ENCODE measurements around the gene CCDC83. TPM values are rescaled to one million over a fixed set of nuclear protein-coding genes. Genes with fewer than 3 reads are reported as not detected.

CCDC83 gene
- total RNA-seq, 4 donors from 2014 or later: 0.21 TPM; not detected in 3

DNA sequence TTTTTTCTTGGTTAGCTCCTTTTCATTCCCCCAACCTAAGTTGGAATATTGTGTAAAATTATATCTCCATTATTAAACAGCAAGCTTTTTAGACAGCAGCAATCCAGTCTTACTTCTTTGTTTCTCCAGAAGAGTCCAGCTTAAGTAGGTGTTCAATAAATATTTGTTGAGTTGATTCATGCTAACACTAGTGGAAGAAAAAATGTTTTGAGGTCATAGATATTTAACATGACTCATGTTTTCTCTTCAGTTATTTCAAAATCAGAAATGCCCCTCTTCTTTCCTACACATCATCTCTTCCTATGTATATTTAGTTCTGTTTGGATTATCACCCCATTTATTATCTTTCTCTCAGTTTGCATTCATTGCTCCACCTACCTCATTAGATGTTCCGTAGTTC lies 20.3 kb downstream of the CCDC83 start:
- no peaks in the 10 kb centered on the region for H3K27me3 ChIP-seq
- H3K9me3 ChIP-seq: no peaks in the 10 kb centered on the region
- peaks cover 0 to 2% of the 10 kb centered on the region in 2 donors for H3K36me3 ChIP-seq
- no peak overlapping the region for H3K27ac ChIP-seq
- TF ChIP-seq, protein P1, sequence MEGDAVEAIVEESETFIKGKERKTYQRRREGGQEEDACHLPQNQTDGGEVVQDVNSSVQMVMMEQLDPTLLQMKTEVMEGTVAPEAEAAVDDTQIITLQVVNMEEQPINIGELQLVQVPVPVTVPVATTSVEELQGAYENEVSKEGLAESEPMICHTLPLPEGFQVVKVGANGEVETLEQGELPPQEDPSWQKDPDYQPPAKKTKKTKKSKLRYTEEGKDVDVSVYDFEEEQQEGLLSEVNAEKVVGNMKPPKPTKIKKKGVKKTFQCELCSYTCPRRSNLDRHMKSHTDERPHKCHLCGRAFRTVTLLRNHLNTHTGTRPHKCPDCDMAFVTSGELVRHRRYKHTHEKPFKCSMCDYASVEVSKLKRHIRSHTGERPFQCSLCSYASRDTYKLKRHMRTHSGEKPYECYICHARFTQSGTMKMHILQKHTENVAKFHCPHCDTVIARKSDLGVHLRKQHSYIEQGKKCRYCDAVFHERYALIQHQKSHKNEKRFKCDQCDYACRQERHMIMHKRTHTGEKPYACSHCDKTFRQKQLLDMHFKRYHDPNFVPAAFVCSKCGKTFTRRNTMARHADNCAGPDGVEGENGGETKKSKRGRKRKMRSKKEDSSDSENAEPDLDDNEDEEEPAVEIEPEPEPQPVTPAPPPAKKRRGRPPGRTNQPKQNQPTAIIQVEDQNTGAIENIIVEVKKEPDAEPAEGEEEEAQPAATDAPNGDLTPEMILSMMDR (IDR thresholded peaks at IDR 0.05): no peak
- no peak for TF ChIP-seq POLR2A (IDR thresholded peaks at IDR 0.05)
- intact Hi-C loops (cut with DNase I; ENCODE audit: low total_unique reads): no loop called here
- no peak for DNase-seq
- H3K4me1 ChIP-seq: no peaks in the 10 kb centered on the region
- H3K4me3 ChIP-seq: no peak overlapping the region

DNA sequence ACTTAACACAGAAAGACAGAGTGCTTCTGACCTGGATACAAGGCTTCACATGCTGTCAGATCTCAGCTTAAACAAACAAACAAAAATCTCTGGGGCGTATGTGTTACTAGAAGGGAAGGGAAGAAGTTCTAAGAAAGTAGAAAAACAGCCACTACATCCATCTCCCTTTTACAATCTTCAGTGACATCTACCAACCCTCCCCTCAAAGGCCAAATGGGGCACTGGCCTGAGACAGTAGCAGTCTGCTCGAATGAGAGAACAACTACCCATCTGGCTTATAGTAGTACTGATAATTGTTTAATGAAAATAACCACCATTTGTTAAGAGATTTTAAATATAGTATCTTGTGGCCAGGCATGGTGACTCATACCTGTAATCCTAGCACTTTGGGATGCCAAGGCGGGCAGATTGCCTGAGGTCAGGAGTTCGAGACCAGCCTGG lies 29.4 kb downstream of the CCDC83 start:
- intact Hi-C loops (cut with DNase I; ENCODE audit: low total_unique reads): no loop called here
- no peak for DNase-seq

DNA sequence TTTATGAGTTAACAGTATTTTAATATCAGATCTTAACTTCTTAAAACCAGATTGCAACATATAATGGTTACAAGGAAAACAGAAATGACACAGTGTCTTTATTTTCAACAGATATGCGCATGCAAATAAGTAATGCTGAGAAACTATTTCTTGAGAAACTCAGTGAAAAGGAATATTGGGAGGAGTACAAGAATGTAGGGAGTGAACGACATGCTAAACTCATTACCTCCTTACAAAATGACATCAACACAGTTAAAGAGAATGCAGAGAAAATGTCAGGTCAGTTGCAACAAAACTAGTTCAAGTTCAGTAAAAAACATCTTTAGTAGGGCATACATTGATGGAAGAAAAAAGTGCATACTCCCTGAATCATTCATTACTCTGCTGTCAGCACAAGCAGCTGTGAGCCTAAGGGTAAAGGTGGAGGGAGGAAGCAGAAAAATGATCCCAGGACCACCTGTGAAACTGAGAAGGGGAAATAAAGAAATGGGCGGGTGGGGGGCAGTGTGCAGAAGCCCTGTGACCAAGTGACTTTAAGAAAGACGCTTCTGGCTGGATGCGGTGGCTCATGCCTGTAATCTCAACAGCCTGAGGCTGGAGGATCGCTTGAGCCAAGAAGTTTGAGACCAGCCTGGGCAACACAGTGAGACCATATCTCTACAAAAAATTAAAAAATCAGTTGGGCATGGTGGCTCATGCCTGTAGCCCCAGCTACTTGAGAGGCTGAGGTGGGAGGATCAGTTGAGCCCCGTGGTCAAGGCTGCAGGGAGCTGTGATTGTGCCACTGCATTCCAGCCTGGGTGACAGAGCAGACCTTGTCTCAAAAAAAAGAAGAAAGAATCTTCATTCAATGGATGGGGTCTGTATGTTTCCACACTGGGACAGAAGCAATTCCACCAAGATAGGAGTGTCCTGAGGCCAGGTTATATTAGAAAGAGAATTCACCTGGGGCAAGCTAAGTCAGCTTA lies 31.2 kb downstream of the CCDC83 start:
- H3K9me3 ChIP-seq: no peaks in the 10 kb centered on the region
- no peaks in the 10 kb centered on the region for H3K27me3 ChIP-seq
- H3K4me3 ChIP-seq: no peak overlapping the region
- no peaks in the 10 kb centered on the region for H3K36me3 ChIP-seq
- intact Hi-C loops (cut with DNase I; ENCODE audit: low total_unique reads): no loop called here
- H3K4me1 ChIP-seq: peaks cover 3 to 4% of the 10 kb centered on the region in 2 donors
- DNase-seq: no peak
- no peak for TF ChIP-seq POLR2A (IDR thresholded peaks at IDR 0.05)
- TF ChIP-seq, protein P1 (IDR thresholded peaks at IDR 0.05): no peak
- H3K27ac ChIP-seq: peak overlapping the region; percentile 8 to 32

More for the DNA sequence above, 29.4 kb downstream of the CCDC83 start:
- no peak overlapping the region for H3K4me3 ChIP-seq
- H3K27ac ChIP-seq: peak overlapping the region; percentile 8 to 35
- H3K27me3 ChIP-seq: no peaks in the 10 kb centered on the region
- TF ChIP-seq, protein P1 (IDR thresholded peaks at IDR 0.05): no peak
- TF ChIP-seq POLR2A (IDR thresholded peaks at IDR 0.05): no peak
- no peaks in the 10 kb centered on the region for H3K36me3 ChIP-seq
- peaks cover 3 to 4% of the 10 kb centered on the region in 2 donors for H3K4me1 ChIP-seq
- H3K9me3 ChIP-seq: no peaks in the 10 kb centered on the region

DNA sequence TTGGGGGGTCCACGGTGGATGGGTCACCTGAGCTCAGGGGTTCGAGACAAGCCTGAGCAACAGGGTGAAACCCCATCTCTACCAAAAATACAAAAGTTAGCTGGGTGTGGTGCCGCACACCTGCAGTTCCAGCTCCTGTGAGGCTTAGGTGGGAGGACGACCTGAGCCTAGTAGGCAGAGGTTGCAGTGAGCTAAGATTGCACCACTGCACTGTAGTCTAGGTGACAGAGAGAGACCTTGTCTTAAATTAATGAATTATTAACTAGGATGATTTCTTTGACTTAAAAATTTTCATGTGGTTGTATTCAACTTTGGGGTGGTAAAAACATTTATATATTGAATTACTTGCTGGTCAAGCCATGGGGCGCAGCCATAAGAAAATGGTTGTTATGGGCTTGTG lies 33.9 kb downstream of the CCDC83 start:
- intact Hi-C loops (cut with DNase I; ENCODE audit: low total_unique reads): no loop called here
- H3K4me3 ChIP-seq: no peak overlapping the region
- no peak overlapping the region for H3K27ac ChIP-seq
- peaks cover 3 to 4% of the 10 kb centered on the region in 2 donors for H3K4me1 ChIP-seq
- H3K9me3 ChIP-seq: no peaks in the 10 kb centered on the region
- TF ChIP-seq, protein P1 (IDR thresholded peaks at IDR 0.05): no peak
- TF ChIP-seq POLR2A (IDR thresholded peaks at IDR 0.05): no peak
- H3K36me3 ChIP-seq: no peaks in the 10 kb centered on the region
- no peaks in the 10 kb centered on the region for H3K27me3 ChIP-seq
- DNase-seq: no peak

Data from uterus (tissue), 4 donors.